OCI-LY7 (cell line): ENCODE measurements around the gene MYOCD. TPM values are rescaled to one million over a fixed set of nuclear protein-coding genes. Genes with fewer than 3 reads are reported as not detected.

Experiments
- BruUV-seq: library from RNA; stranded (reverse); fragments of 400-500 nt; replicated peaks from 2 replicates; lab custom pipeline; 2021; lab: Mats Ljungman, UMichigan
- CTCF ChIA-PET: fragments of 300-600 bp; sonication (Branson Sonifier 250); formaldehyde crosslinking; loops from one replicate; lab custom pipeline; 2022; ENCODE audit warnings: antibody characterized with exemption; ENCODE audit not compliant: unreplicated experiment; lab: Charles Lee
- POLR2A ChIA-PET: fragments of 300-600 bp; sonication (Branson Sonifier 250); formaldehyde crosslinking; loops from one replicate; lab custom pipeline; 2022; ENCODE audit warnings: antibody characterized with exemption; lab: Charles Lee
- DNase-seq: peaks from one replicate; pipeline ENCODE4 v3.0.0-alpha.2; 2015; ENCODE audit warnings: low spot score
- H2AFZ ChIP-seq: fragments of 200-600 bp; sonication (generic), shearing (Covaris generic); 2 replicates; pipeline ENCODE4 v1.6.1; 2014; ENCODE audit warnings: mild to moderate bottlenecking, antibody characterized with exemption, low read length, moderate library complexity
- H3K27ac ChIP-seq: fragments of 200-600 bp; sonication (generic); 2 replicates; pipeline ENCODE4 v1.5.1; 2014; ENCODE audit warnings: mixed run types, low read depth, mild to moderate bottlenecking, moderate library complexity, low read length, inconsistent platforms; ENCODE audit not compliant: poor library complexity, severe bottlenecking
- H3K36me3 ChIP-seq: fragments of 200-600 bp; sonication (generic); 2 replicates; pipeline ENCODE4 v1.6.1; 2014; ENCODE audit warnings: mild to moderate bottlenecking, antibody characterized with exemption, low read length, moderate library complexity, mixed read lengths; ENCODE audit not compliant: insufficient read depth
- H3K4me1 ChIP-seq: fragments of 200-600 bp; sonication (generic); 2 replicates; pipeline ENCODE4 v1.5.1; 2014; ENCODE audit warnings: mild to moderate bottlenecking, low read length; ENCODE audit not compliant: insufficient read depth, poor library complexity, severe bottlenecking
- H3K4me2 ChIP-seq: fragments of 200-600 bp; sonication (generic); 2 replicates; pipeline ENCODE4 v1.6.1; 2014; ENCODE audit warnings: mild to moderate bottlenecking, low read length
- H3K4me3 ChIP-seq: fragments of 200-600 bp; sonication (generic); 2 replicates; pipeline ENCODE4 v1.5.1; 2014; ENCODE audit warnings: mild to moderate bottlenecking, low read depth, low read length; ENCODE audit not compliant: poor library complexity, severe bottlenecking
- H3K79me2 ChIP-seq: fragments of 200-600 bp; sonication (generic); 2 replicates; pipeline ENCODE4 v1.6.1; 2016; ENCODE audit warnings: low read depth, mild to moderate bottlenecking, low read length, moderate library complexity, mixed read lengths; ENCODE audit not compliant: insufficient read depth
- H3K9me2 ChIP-seq: fragments of 200-600 bp; sonication (generic); 2 replicates; pipeline ENCODE4 v1.6.1; 2016; ENCODE audit warnings: mild to moderate bottlenecking, low read length, mixed read lengths; ENCODE audit not compliant: insufficient read depth
- H3K9me3 ChIP-seq: fragments of 200-600 bp; sonication (generic); 2 replicates; pipeline ENCODE4 v1.6.1; 2014; ENCODE audit warnings: mild to moderate bottlenecking, mixed run types, low read length, mixed read lengths
- H4K20me1 ChIP-seq: fragments of 200-600 bp; sonication (generic); 2 replicates; pipeline ENCODE4 v1.6.1; 2014; ENCODE audit warnings: mild to moderate bottlenecking, antibody characterized with exemption, low read length, moderate library complexity, mixed read lengths; ENCODE audit not compliant: insufficient read depth
- EZH2phosphoT487 ChIP-seq: fragments of 200-600 bp; sonication (generic); IDR thresholded peaks from 2 replicates; pipeline ENCODE4 v1.6.1; 2018; ENCODE audit warnings: low read depth, borderline replicate concordance, mild to moderate bottlenecking, mixed run types, antibody characterized with exemption, low read length, moderate library complexity, mixed read lengths
- intact Hi-C: fragments of 100-400 bp; cut with micrococcal nuclease; formaldehyde crosslinking; loops from one replicate; pipeline ENCODE4 v1.10.0; 2022; ENCODE audit not compliant: unreplicated experiment
- total RNA-seq, 2 experiments: library from RNA; depleted of rRNA in 1 of 2; stranded (reverse); fragments of >200 nt in 1 of 2; shearing (Covaris generic) in 1 of 2; gene quantifications; 2 replicates each; pipeline ENCODE4 v1.2.3, GENCODE V29; 2014 to 2022
- TF ChIP-seq, protein P1 (sequence below): fragments of 200-600 bp; sonication (generic); conservative IDR thresholded peaks from 2 replicates; pipeline ENCODE4 v1.5.1; 2014; ENCODE audit warnings: mild to moderate bottlenecking, antibody characterized with exemption, low read length, moderate library complexity, mixed read lengths

Gene MYOCD
- total RNA-seq, 2 experiments from 2014 or later = not detected

DNA sequence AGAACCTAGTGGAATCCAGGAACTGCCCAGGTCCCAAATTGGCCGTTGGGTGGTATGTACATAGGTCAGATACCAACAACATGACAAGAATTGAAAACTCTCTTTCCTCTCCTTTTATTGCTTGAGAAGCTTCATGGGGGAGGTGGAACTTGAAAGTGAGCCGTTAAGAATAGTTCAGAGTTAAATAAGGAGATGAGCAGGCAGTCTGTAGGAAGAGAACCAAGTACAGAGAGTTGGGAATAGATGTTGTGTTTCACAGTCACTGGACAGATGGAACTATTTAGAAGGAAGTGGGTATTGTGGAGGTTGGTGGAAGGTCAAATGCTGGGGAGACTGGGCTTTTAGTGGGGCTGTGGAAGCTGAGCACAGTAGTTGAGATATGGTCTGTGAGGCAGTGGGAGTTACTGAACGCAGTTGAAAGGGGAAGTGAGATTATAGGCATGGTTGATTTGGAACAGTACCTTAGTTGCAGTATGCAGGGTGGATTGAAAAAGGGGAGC is 150.0 kb downstream of the MYOCD start:
- Histone ChIP-seq H3K4me2 (peak overlapping the region; percentile 76), H3K9me2 (no peaks in the 10 kb centered on the region), H3K4me3 (peak overlapping the region; percentile 57), H3K27ac (peak overlapping the region; percentile 95), H3K4me1 (peaks cover 50% of the 10 kb centered on the region), H3K79me2 (peaks cover 13% of the 10 kb centered on the region; the same call in 1 of the 2 replicates), H4K20me1 (no peaks in the 10 kb centered on the region), H3K9me3 (peaks cover 19% of the 10 kb centered on the region; the same call in 1 of the 2 replicates), H3K36me3 (peaks cover 11% of the 10 kb centered on the region; the same call in 1 of the 2 replicates), H2AFZ (peak overlapping the region; percentile 61; the same call in 1 of the 2 replicates)
- intact Hi-C loops = loop anchor here (1.0 kb wide), 1 partner anchor 112 kb away; no protein-coding TSS in a partner anchor
- CTCF ChIA-PET = no interaction called here
- DNase-seq = peak; percentile 93
- TF ChIP-seq, protein P1, sequence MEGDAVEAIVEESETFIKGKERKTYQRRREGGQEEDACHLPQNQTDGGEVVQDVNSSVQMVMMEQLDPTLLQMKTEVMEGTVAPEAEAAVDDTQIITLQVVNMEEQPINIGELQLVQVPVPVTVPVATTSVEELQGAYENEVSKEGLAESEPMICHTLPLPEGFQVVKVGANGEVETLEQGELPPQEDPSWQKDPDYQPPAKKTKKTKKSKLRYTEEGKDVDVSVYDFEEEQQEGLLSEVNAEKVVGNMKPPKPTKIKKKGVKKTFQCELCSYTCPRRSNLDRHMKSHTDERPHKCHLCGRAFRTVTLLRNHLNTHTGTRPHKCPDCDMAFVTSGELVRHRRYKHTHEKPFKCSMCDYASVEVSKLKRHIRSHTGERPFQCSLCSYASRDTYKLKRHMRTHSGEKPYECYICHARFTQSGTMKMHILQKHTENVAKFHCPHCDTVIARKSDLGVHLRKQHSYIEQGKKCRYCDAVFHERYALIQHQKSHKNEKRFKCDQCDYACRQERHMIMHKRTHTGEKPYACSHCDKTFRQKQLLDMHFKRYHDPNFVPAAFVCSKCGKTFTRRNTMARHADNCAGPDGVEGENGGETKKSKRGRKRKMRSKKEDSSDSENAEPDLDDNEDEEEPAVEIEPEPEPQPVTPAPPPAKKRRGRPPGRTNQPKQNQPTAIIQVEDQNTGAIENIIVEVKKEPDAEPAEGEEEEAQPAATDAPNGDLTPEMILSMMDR = no peak
- no peak for TF ChIP-seq EZH2phosphoT487
- BruUV-seq = no TSS peak
- POLR2A ChIA-PET = interaction anchor here (1.0 to 1.2 kb wide), 4 partner anchors 9 to 202 kb away, joined by 3 to 5 read pairs (median 3); partner anchors contain the start of gene ELAC2

Other genes with a start within 250 kb of the MYOCD start
- gene ARHGAP44, start 123.6 kb downstream of the MYOCD start, total RNA-seq (2014; rRNA removed; shearing (Covaris generic)) = 11.1 and 13.7 TPM in 2 replicates
- gene ARHGAP44, start 123.6 kb downstream of the MYOCD start, total RNA-seq (2022) = 19.9 and 20.4 TPM in 2 replicates